SU-DHL-6 (cell line): Measurements from ENCODE around the gene RBMS2.

ENCODE experiments used
- H2AFZ ChIP-seq: fragments of 200-600 bp; sonication (generic); 2 replicates; pipeline ENCODE4 v1.6.1; 2014; ENCODE audit warnings: low read depth, mild to moderate bottlenecking, moderate library complexity, mixed read lengths, antibody characterized with exemption, low read length; ENCODE audit not compliant: severe bottlenecking
- H3F3A ChIP-seq: fragments of 200-600 bp; shearing (Covaris generic); 2 replicates; pipeline ENCODE4 v1.6.0; 2016; ENCODE audit warnings: antibody characterized with exemption, mild to moderate bottlenecking; ENCODE audit not compliant: insufficient read depth
- H3K27ac ChIP-seq: fragments of 200-600 bp; sonication (generic); 2 replicates; pipeline ENCODE4 v1.5.1; 2016; ENCODE audit warnings: low read depth, mild to moderate bottlenecking, low read length, moderate library complexity, mixed read lengths
- H3K27me3 ChIP-seq: fragments of 200-600 bp; sonication (generic), shearing (Covaris generic); 2 replicates; pipeline ENCODE4 v1.6.0; 2014; ENCODE audit warnings: mild to moderate bottlenecking, low read length
- H3K36me3 ChIP-seq: fragments of 200-600 bp; sonication (generic); 2 replicates; pipeline ENCODE4 v1.6.1; 2014; ENCODE audit warnings: mild to moderate bottlenecking, low read length, mixed read lengths
- H3K4me2 ChIP-seq: fragments of 300-600, 200-600 bp; shearing (Covaris generic), sonication (generic); 2 replicates; pipeline ENCODE4 v1.6.0; 2014; ENCODE audit warnings: low read length, low read depth, mild to moderate bottlenecking; ENCODE audit not compliant: poor library complexity, severe bottlenecking
- H3K4me3 ChIP-seq: fragments of 200-600 bp; sonication (generic); 2 replicates; pipeline ENCODE4 v1.5.1; 2014; ENCODE audit warnings: antibody characterized with exemption, low read length, mild to moderate bottlenecking, mixed read lengths; ENCODE audit not compliant: insufficient read depth, poor library complexity, severe bottlenecking
- H3K79me2 ChIP-seq: fragments of 200-600 bp; sonication (generic); 2 replicates; pipeline ENCODE4 v1.6.1; 2014; ENCODE audit warnings: mild to moderate bottlenecking, low read length, moderate library complexity; ENCODE audit not compliant: insufficient read depth
- H3K9ac ChIP-seq: fragments of 200-600 bp; sonication (generic); 2 replicates; pipeline ENCODE4 v1.7.0; 2014; ENCODE audit warnings: mild to moderate bottlenecking, low read length
- H3K9me2 ChIP-seq: fragments of 200-600 bp; sonication (generic); replicated peaks from 2 replicates; pipeline ENCODE4 v1.6.1; 2014; ENCODE audit warnings: low read length; ENCODE audit not compliant: insufficient read depth
- H3K9me3 ChIP-seq: fragments of 200-600 bp; sonication (generic); 2 replicates; pipeline ENCODE4 v1.6.1; 2014; ENCODE audit warnings: low read length, mixed read lengths; ENCODE audit not compliant: insufficient read depth
- H4K20me1 ChIP-seq: fragments of 200-600 bp; sonication (generic); 2 replicates; pipeline ENCODE4 v1.6.1; 2014; ENCODE audit warnings: low read depth, mild to moderate bottlenecking, antibody characterized with exemption, low read length, moderate library complexity, mixed read lengths
- EZH2phosphoT487 ChIP-seq: fragments of 200-600 bp; sonication (generic), shearing (Covaris generic); conservative IDR thresholded peaks from 2 replicates; pipeline ENCODE4 v1.6.1; 2018; ENCODE audit warnings: mild to moderate bottlenecking, antibody characterized with exemption, low read length, moderate library complexity, mixed read lengths
- TF ChIP-seq, protein P1 (sequence below): fragments of 200-600 bp; sonication (generic); IDR thresholded peaks from one replicate; pipeline ENCODE4 v1.5.1; 2017; ENCODE audit warnings: antibody characterized with exemption, mild to moderate bottlenecking, low read length, moderate library complexity; ENCODE audit not compliant: insufficient read depth, poor library complexity, severe bottlenecking

RBMS2 gene

GRCh38 chr12:56626701-56627100, 105.1 kb downstream of the RBMS2 start:
- H3K27me3 ChIP-seq, result no peaks in the 10 kb centered on the region
- H3K27ac ChIP-seq, result no peak overlapping the region
- no peak overlapping the region for H3K9ac ChIP-seq
- H3K4me2 ChIP-seq, result no peak overlapping the region
- H3K36me3 ChIP-seq, result no peaks in the 10 kb centered on the region
- H4K20me1 ChIP-seq, result no peaks in the 10 kb centered on the region
- no peaks in the 10 kb centered on the region for H3K9me2 ChIP-seq
- H3F3A ChIP-seq, result no peaks in the 10 kb centered on the region; the same call in 1 of the 2 replicates
- no peak overlapping the region for H3K4me3 ChIP-seq
- H2AFZ ChIP-seq, result no peak overlapping the region
- TF ChIP-seq, protein P1, sequence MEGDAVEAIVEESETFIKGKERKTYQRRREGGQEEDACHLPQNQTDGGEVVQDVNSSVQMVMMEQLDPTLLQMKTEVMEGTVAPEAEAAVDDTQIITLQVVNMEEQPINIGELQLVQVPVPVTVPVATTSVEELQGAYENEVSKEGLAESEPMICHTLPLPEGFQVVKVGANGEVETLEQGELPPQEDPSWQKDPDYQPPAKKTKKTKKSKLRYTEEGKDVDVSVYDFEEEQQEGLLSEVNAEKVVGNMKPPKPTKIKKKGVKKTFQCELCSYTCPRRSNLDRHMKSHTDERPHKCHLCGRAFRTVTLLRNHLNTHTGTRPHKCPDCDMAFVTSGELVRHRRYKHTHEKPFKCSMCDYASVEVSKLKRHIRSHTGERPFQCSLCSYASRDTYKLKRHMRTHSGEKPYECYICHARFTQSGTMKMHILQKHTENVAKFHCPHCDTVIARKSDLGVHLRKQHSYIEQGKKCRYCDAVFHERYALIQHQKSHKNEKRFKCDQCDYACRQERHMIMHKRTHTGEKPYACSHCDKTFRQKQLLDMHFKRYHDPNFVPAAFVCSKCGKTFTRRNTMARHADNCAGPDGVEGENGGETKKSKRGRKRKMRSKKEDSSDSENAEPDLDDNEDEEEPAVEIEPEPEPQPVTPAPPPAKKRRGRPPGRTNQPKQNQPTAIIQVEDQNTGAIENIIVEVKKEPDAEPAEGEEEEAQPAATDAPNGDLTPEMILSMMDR, result no peak
- TF ChIP-seq EZH2phosphoT487, result no peak
- H3K79me2 ChIP-seq, result peaks cover 81% of the 10 kb centered on the region
- H3K9me3 ChIP-seq, result no peaks in the 10 kb centered on the region

DNA sequence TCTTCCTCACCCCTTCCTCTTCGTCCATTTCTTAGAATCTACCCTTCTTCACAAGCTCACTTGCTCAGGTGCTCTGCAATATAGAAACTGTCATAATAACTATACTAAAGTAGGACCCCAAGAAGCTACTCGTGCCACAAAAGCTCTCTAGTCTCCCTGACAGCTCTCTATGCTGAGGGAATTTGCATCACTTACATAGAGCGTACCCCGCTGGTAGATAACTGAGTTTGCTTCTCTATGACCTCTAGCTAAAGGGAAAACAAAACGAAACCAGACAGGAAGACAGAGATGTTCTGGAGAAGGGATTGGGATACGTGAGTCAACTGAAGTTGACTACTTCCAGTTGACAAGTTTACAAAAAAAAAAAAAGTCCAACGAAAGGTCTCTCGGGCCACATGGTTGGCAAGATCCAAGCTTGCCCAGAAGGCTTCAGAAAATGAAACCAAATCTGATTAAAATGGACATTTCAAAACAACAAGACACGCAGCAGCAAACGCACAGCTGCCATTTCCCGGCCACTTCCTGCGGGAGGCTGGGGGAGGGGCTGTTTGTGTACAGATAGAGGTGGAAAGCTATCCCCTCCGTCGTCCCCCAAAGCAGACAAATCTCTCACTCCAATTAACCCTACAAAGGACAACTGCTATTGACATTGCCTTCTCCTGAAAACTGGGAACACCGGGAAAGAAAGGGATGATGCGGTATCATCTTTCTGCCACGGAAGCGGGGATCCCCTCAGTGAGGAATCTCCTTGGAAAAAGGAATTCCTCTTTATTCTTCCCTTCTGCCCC, 107.2 kb downstream of the RBMS2 start:
- H3K9me3 ChIP-seq, result no peaks in the 10 kb centered on the region
- H3K4me3 ChIP-seq, result peak overlapping the region; percentile 90
- H3K79me2 ChIP-seq, result peaks cover 60% of the 10 kb centered on the region
- peak overlapping the region; percentile 84 for H3K4me2 ChIP-seq
- H3F3A ChIP-seq, result no peaks in the 10 kb centered on the region; the same call in 1 of the 2 replicates
- no peaks in the 10 kb centered on the region for H3K36me3 ChIP-seq
- peak overlapping the region; percentile 47 for H3K27ac ChIP-seq
- H3K9ac ChIP-seq, result peak overlapping the region; percentile 92
- H3K9me2 ChIP-seq, result no peaks in the 10 kb centered on the region
- no peaks in the 10 kb centered on the region for H4K20me1 ChIP-seq
- H2AFZ ChIP-seq, result no peak overlapping the region
- TF ChIP-seq, protein P1, result no peak
- no peak for TF ChIP-seq EZH2phosphoT487
- no peaks in the 10 kb centered on the region for H3K27me3 ChIP-seq

DNA sequence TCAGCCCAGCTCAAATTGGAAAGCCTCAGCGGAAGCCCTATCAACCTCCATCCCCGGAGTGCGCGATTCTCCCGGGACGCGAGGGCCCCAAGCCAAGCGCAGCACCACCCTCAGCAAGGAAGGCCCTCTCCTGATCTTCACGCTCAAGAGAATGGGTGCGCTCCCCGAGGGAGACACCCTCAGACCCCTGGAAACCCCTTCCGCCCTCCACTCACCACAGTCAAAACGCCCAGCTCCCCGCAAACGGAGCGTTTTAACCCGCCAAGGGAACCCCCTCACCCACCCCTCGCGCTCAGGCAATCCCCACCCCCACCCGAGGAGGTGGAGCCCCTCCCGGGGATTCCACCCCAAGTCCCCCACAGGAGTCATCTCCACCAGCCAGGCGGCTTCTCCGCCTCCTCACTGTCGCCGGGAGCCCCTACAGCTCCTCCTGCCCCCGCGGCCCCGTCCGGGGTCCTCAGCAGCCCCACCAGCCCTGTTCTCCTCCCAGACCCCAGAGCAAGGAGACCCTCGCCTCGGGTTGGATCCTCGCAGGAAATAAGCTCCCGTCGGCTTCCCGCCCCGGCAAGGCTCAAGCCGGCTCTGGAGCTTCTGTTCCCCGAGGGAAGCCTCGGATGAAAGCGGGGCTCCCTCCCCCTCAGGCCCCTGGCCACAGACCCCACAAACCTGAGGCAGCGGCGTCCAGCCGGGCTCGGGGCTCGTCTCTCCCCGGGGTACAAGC, 108.0 kb downstream of the RBMS2 start:
- Histone ChIP-seq H3F3A (no peaks in the 10 kb centered on the region; the same call in 1 of the 2 replicates), H3K9ac (peak overlapping the region; percentile 92), H3K27ac (peak overlapping the region; percentile 47), H3K9me3 (no peaks in the 10 kb centered on the region), H3K27me3 (no peaks in the 10 kb centered on the region), H3K9me2 (no peaks in the 10 kb centered on the region), H2AFZ (peak overlapping the region; percentile 39), H3K79me2 (peaks cover 59% of the 10 kb centered on the region), H4K20me1 (no peaks in the 10 kb centered on the region), H3K36me3 (no peaks in the 10 kb centered on the region), H3K4me3 (peak overlapping the region; percentile 90), H3K4me2 (peak overlapping the region; percentile 84)
- TF ChIP-seq, protein P1, result no peak
- TF ChIP-seq EZH2phosphoT487, result no peak
